Stimulated activated CD4-positive, alpha-beta T cell treated with anti-CD3 and anti-CD28 coated beads, Interleukin-15, amount 100 ng/mL, for 24 hours (primary cell): ENCODE results near the gene RASD2.

Experiments used
- DNase-seq: peaks from one replicate; pipeline ENCODE4 v3.0.0-alpha.2; 2020

RASD2 gene

DNA sequence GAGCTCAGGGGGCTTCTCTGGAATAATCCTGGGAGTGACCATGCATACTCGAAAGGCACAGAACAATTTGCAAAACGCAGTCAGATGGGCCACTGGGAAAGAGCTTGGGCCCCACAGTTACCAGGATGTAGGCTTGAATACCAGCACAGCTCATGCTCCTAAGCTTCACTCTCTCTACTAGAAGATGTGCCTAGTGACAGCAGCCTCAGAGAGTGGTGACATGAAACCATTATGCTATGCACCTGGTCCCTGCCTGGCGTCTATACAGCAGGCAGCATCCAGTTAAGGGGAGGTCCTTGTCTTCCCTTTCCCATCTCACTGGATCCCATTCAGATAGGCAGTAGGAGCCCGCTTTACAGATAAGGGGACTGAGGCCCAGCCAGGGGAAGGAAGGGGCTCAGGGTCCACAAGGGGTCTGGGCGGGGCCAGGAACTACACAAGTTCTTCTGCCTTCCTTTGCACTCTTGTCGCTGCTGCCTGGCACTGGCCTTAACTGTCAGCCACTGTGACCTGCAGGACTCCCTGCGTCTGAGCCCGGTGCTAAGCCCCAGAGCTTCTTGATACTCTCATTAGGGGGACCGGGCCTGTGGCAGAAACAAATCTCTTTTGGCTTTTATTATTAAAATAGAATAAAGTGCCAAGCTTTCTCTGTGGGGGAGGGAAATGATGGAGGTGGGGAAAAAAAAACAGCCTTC lies 21.2 kb upstream of the RASD2 start:
- no peak for DNase-seq

DNA sequence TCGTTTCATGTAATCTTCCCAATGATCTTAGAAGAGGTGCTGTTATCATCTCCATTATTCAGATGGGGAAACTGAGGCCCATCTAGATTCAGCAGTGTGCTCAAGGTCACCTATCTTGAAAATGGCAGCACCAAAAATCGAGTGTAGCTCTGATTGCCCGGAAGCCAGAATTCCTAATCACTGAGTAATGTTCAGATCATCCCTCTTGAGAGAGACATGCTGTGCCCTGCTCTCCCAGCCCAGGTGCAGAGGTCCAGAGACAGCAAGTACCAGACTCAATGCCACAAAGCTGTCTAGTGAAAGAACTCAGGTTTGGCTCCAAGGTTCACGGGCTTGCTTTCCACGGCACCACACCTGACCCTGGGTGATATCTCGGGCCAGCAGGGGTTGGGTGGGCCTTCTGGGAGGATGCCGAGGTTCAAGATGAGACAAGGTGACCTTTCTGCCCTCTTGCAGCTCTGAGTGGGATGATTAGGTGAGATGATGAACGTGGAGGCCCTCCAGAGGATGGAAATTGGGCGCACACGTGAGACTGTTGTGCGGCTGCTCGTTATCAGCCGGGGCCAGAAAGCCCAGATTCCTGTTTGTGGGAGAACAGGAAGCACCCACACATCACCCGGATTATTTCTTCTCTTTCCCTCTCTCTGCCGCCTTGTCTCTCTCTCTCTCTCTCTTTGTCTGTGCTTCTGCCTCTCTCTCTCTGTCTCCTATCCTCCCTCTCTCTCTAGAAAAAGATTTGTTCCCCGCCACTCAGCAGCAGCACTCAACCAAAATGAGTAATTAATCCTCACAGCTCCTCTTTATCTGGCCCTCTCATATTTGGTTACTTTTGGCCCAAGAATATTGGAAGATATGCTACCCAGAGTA lies 19.0 kb upstream of the RASD2 start:
- no peak for DNase-seq

DNA sequence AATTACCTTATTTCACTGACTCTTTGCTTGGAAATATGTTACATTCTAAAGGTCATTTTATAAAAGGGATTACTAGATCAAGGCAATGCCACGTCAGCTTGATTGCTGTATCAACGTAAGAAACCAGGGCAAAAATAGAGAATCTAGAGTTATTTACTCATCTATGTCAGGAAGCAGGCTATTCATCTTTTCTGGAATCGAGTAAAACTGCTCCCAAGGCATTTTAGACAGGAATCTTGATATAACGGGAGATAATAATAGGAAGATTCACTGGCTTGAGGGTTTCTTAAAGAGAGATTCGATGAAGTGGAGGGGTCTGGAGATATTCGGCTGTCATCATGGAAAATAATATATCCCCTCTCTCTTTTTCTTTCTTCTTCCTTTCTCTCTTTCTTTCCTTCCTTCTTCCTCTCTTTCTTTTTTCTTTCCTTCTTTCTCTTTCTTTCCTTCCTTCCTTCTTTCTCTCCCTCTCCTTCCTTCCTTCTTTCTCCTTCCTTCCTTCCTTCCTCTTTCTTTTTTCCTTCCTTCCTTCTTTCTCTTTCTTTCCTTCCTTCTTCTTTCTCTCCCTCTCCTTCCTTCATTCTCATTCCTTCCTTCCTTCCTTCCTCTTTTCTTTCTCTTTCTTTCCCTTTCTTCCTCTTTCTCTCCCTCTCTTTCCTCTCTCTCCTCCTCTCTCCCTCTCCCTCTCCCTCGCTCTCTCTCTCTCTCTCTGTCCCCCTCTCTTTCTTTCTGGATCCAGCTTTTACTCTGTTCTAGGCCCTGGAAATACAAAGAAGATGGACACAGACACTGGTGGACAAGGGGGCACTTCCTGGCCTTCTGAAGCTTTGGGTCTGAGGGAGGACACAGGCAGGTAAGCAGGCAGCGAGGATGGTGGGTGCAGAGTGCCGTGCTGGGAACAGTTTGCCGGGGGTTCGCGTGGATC lies 18.1 kb upstream of the RASD2 start:
- DNase-seq, result no peak

DNA sequence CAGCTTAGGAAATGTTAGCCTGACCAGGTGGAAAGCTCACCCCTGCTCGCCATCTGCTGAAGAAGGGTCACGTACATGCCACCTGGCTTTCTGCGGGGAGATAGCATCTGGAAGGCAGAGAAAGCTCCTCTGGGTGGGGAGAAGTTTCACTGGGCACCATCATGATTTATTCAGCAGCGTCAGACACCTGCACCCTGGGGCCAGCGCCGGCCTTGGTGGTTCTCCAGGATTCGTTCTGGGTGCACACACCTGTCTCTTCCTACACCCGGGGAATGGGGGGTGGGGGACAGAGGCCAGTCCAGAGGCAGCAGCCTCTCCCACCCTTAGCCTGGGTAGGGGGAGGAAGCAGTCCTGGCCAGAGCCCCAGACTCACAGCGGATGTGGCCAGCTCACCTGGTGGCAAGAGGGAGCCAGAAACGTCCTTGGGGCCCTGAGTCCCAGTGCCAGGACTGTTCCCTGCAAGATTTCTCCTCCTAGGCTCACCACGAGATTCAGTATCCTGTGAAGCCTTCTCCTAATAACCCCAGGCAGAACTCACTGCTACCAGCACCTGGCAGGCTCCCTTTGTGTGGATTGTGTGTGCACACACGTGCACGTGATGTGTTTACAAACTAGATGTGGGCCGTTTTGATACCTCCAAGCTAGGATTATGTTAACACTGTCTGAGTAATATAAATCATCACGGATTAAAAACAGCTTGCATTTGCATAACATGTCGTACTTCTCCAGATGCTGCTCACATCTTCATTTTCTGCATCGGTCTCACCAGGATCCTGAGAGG lies 17.3 kb upstream of the RASD2 start:
- DNase-seq, result no peak

DNA sequence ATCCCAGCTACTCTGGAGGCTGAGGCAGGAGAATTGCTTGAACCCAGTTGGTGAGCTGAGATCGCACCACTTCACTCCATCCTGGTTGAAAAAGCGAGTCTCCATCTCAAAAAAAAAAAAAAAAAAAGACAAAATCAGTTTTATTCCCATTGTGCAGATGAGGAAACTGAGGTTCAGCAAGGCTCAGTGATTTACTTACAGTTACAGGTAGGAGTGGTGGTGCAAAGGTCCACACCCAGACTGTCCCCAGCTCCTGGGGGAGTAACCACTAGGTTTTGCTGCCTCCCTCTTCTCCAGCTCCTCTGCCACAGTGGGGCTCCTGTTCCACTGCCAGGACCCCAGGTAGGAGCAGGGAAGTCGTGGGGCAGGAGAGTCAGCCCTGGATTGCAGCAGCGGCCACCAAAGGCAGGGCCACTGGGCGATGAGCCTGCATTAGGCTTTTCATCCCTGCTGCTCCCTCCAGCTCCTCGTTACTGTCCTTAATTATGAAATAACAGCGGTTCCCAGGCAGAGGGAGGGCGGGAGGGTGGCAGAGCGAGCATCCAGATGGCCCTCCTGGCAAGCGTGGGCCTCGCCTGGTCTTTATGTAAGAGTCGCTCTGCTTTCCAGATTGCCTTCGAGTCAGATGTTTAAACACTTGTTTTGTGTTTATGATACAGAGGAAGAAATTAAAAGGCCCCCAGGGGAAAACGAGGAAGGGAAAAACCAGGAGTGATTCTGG lies 15.5 kb upstream of the RASD2 start:
- DNase-seq, result no peak

DNA sequence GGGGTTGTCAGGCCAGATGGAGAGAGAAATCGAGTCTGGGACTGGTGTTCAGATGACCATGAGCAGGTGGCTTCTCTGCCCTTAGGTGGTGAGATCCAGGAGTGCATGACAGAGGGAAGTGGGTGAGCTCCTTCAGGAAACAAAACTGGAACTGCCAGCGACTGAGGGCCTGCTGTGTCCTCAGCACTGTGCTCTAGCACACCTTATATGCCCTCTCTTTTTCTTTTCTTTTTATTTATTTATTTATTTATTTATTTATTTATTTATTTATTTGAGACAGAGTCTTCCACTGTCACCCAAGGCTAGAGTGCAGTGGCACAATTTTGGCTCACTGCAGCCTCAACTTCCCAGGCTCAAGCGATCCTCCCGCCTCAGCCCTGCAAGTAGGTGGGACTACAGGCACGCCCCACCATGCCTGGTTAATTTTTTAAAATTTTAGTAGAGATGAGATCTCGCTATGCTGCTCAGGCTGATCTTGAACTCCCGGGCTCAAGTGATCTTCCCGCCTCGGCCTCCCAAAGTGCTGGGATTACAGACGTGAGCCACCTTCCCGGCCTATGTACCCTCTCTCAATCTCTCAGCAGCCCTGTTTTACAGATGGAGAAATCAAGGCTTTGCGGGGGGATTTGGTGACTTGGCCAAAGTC lies 14.8 kb upstream of the RASD2 start:
- DNase-seq, result no peak

DNA sequence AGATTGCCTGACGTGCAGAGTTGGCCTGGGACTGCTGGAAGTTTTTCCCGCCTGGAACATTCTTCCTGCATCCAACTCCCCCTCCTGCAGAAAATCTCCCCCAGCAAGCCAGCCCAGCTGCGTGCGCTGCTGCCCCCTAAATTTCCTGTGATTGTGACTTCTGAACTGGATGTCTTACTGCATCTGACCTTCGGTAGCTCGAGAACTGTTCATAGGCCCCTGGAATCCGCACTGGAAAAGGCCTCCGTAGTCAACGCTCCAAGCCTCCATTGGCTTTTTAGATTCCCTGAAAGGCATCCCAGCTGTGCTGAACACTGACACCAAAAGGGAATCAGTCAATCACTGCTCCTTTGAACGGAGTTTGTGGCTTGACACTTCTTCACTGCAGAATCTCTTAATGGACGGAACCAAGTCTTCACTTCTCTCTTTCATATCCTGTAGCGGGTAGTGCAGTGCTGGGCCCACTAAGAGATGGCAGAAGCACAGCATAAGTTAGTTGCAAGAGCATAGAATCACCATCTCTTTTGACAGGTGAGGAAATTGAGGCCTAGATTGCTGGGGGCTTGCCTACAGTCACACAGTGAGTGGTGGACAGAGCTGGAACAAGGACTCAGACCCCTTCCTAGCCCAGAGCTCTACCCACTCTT lies 14.2 kb upstream of the RASD2 start:
- no peak for DNase-seq

DNA sequence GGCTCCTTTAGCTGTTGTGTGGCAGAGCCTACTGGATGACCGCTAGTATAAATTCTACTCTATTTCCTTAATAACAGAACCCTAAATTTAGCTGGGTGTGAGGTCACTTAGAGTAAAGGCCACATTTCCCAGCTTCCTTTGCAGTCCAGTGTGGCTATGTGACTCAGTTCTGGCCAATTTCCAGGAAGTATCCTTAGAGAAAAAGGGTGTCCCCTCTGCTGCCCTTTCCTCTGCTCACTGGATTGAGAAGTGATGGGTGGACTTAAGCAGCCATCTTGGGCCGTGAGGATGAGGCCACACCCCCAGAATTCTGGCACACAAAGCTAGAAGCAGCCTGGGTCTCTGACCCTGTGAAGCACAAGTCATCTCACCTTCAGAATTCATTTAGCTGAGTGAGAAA lies 11.7 kb upstream of the RASD2 start:
- DNase-seq, result no peak

DNA sequence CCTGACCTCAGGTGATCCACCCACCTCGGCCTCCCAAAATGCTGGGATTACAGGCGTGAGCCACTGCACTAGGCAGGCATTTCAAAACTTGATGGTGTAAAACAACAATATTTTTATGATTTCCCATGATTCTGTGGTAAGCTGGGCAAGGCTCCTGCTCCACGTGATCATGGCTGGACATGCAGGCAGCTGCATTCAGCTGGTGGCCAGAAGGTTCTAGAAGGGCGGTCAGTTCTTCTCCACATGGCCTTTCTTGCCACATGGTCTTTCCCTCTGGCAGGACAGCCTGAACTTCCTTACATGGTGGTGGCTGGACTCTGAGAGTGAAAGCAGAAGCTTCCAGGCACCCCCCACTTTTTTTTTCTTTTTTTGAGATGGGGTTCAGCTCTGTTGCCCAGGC lies 9.9 kb upstream of the RASD2 start:
- DNase-seq, result no peak

DNA sequence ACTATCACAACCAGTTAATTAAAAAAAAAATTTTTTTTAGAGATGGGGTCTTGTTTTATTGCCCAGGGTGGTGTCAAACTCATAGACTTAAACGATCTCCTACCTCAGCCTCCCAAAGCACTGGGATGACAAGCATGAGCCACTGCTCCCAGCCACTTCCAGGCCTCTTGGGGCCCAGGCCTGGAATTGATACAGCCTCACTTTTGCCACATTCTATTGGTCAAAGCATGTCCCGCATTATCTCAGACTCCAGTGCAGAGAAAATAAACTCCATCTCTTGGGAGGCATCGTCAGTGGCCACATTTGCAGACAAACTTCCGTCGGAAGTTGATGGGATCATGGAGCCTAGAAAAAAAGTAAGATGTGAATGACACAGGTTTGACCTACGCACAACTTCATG lies 9.4 kb upstream of the RASD2 start:
- DNase-seq, result no peak

DNA sequence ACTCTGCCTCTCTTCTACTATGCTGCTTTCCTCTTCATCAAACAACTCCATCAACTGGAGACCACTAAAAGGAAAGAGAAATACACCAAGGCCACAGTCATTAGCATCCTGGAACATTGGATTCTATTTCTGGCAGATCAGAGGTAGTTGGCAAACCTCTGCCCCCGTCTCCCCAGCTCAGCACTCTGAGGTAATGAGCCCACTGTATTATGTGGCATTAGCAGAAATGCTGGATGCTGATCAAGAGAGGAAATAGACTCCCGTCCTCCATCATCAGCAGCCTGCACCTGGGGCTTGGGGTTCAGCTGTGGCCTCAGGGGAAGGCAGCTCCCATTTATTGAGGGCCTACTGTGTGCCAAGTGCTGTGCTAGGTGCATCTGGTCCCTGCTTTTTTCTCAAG lies 9.0 kb upstream of the RASD2 start:
- no peak for DNase-seq

DNA sequence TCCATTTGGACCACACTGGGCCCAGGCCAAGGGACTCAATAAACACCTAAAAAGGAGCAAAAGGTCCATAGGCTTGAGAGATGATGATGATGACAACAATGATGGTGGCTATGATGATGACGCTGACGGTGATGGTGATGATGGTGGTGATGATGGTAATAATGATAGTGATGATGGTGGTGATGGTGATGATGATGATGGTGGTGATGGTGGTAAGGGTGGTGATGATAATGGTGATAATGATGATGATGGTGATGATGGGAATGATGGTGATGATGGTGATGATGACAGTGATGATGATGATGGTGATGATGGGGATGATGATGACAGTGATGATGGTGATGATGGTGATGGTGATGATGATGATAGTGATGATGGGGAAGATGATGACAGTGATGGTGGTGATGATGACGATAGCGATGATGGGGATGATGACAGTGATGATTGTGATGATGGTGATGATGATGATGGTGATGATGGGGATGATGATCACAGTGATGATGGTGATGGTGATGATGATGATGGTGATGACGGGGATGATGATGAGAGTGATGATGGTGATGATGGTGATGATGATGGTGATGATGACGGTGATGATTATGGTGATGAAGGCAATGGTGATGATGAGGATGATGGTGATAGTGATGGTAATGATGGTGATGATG lies 7.1 kb upstream of the RASD2 start:
- no peak for DNase-seq

DNA sequence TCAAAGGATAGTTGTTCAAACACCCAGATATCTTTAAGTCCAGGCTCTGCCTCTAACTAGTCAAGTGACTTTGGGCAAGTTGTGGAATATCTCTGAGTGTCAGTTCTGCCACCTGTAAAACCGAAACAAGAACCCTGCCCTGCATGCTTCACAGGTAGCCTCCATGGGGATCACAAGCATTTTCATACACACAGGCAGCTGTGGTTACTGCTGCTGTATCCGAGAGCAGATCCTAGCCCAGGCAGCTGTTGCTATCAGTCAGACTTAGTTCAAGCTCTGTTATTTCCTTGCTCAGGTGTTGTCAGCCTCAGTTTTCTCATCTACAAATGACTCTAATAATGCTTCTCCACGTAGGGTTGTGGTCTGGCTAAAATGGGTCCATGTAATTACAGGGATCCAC lies 6.5 kb upstream of the RASD2 start:
- DNase-seq, result no peak

DNA sequence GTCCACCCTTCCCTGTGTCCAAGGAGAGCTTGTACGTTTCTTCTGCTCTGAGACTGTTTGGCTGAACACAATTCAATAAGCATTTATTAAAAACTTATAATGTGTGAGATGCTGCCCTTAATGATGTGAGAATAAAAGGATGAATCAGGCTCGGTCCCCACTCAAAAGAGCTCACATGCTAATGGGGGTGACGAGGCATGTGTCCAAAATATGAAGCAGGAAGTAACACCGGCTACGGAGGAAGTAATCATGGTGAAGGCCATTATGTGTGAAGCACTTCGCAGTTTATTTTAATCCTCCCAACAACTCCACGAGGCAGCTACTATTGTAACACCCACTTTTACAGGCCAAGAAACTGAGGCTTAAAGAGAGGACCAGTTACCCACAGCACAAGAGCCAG lies 3.4 kb upstream of the RASD2 start:
- DNase-seq, result no peak

DNA sequence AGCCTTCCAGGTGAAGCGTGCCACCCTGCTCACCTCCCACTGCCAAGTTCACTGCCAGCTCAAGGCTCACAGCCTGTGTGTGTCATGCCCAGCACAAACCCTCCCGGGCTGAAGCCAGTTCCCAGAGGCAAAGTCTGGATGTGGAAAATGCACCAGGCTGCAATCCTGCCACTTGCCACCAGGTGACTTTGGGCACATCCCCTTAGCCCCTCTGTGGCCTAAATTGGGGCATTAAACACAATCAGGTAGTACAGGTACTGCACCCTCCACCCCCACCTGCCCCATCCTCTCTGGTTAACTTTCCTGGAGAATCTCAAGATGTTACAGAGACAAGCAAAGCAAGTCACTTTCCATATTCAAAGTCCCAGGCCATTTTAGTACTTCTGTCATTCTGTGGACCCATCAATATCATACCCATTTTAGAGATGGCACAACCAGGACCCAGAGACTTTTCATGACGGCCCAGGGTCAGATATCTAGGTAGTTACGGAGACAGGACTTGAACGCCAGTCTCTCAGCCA lies 1.8 kb upstream of the RASD2 start:
- peak; percentile 60 for DNase-seq

DNA sequence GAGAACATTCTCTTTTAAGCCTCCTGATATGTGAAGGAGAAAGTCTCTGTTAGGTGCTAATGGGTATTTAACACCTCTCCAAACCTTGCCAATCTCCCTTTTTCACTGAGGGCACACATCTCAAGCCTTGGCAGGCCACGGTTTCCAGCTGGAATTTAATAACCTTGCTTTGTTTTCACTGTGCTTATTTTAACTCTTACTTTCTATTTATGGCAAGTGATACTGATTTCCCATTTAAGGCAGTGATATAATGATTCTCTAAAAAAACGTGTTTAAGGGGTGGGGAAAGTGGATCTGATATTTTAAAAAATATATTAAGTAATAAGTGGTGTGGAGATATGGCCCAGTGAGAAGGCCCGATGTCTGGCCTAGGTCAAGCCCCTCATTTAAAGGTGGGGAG lies 1.1 kb upstream of the RASD2 start:
- DNase-seq, result no peak

DNA sequence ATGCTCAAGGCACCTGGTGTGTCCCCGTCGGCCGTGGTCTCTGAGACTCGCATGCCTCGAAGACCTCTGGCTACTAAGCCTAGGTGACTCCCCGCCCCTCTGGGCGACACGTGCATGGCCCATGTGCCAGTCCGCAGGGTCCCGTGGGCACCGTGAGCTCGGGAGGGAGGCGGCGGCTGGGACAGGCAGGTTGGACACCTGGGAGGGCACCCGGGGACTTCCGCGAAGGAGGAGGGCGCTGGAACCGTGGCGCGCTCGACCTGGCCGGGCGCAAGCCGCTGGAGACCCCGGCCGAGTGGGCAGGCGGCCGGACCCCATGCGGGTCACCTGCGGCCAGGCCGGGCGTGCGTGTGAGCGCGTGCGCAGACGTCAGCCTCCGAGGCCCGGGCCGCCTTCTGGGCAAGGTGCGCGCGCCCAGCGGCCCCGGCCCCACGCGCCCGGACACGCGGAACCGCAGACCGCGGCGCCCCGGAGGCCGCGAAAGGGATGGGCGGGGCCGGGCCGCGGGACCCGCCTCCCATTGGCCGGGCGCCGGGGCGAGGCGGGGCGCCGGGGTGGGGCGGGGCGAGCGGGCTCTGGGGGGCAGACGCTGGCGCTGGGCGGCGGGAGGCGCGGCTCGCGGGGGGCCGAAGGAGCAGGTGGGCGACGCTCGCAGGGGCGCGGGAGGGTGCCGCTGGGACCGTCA lies 579 bp upstream of the RASD2 start:
- peak; percentile 78 for DNase-seq

DNA sequence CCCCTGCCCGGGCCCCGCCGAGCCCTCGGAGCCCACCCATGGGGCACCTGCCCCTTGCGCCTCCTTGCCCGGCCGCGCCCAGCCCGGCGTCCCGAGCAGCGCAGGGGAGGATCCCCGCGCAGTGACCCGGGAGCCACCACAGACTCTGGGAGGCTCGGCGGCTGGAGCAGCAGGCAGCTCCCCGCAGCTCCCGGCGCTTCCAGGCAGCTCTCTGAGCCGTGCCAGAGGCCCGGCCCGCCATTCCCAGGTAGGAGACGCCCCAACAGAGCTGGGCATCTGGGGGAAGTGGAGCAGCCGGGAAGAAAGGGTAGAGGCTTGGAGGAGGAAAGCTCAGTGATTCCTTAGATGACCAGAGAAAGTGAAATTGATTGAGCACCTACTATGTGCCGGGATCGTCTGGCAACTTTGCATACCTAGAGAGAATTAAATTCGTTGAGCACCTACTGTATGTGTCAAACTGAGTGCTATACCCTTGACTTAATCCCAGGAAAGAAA lies 670 bp downstream of the RASD2 start:
- DNase-seq, result no peak
